DLD1 (cell line): ENCODE data around the gene SLC29A4.
"Not testable (repeated sequence)": the region's sequence is repeated elsewhere in the genome, so short reads cannot be mapped to it uniquely, and the experiment has no call there.

ENCODE experiments used
- in situ Hi-C: cut with HindIII; loops from 2 replicates; pipeline ENCODE4 v1.10.0; 2017; ENCODE audit warnings: low sequenced_read_pairs

The SLC29A4 gene

GRCh38 chr7:5274441-5274840, 8.3 kb upstream of the SLC29A4 start:
- in situ Hi-C loops, result no loop called here

GRCh38 chr7:5274985-5275431, 7.7 kb upstream of the SLC29A4 start:
- in situ Hi-C loops, result not testable (repeated sequence)

DNA sequence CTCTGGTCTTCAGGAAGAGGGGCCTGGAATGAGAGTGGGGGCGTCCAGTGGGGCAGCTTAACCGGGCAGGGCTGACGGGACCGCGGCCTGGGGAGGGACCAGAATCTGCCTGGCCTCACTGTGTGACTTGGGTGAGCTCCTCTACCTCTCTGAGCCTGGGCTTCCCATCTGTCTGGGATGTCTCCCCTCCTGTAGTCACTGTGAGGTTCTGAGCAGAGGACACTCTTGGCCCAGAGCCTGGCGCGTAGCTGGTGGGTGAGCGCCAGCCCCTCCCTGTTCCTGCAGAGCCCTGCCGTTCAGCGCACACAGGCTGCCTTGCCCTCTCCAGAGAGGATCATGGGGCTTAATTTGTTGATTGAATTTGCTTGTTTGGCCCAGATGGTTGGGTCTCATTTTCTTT, 7.2 kb upstream of the SLC29A4 start:
- in situ Hi-C loops, result not testable (repeated sequence)

DNA sequence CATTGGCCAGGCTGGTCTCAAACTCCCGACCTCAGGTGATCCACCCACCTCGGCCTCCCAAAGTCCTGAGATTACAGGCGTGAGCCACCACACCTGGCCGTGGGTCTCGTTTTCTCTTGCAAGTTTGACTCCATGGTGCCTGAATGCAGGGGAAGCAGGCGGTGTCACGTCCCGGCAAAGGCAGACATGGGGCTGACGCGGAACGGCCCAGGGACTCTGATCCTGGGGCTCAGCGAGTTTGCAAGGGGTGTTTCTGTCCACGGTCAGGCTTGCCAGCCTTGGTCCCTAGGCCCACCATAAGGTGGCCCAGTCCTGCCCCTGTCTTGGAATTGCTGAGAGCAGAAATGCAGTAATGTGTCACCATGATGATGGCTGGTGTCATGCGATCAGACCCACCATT, 6.6 kb upstream of the SLC29A4 start:
- in situ Hi-C loops, result not testable (repeated sequence)

DNA sequence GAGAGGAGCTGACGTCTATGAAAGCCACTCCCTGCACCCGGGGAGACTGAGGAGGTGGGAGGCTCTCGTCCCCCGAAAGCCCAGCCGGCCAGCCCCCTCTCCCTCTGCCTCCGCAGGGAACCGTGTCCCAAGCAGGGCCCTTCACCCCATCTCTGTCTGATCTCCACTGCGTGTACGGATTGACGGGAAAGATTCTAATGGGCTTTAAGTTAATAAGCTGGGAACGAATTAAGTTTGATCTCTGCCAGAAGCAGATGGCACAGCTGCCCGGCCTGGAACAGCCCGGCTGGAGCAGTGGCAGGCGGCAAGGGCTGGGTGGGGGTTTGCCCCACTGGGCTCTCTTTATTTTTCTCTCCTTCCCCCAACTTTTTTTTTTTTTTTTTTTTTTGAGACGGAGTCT, 6.1 kb upstream of the SLC29A4 start:
- in situ Hi-C loops, result no loop called here

GRCh38 chr7:5278766-5279165, 4.0 kb upstream of the SLC29A4 start:
- in situ Hi-C loops, result no loop called here

GRCh38 chr7:5279734-5280133, 3.0 kb upstream of the SLC29A4 start:
- in situ Hi-C loops, result no loop called here

GRCh38 chr7:5281598-5282500, 894 bp upstream of the SLC29A4 start:
- in situ Hi-C loops, result not testable (repeated sequence)

GRCh38 chr7:5283421-5284303, 919 bp downstream of the SLC29A4 start:
- in situ Hi-C loops, result no loop called here

DNA sequence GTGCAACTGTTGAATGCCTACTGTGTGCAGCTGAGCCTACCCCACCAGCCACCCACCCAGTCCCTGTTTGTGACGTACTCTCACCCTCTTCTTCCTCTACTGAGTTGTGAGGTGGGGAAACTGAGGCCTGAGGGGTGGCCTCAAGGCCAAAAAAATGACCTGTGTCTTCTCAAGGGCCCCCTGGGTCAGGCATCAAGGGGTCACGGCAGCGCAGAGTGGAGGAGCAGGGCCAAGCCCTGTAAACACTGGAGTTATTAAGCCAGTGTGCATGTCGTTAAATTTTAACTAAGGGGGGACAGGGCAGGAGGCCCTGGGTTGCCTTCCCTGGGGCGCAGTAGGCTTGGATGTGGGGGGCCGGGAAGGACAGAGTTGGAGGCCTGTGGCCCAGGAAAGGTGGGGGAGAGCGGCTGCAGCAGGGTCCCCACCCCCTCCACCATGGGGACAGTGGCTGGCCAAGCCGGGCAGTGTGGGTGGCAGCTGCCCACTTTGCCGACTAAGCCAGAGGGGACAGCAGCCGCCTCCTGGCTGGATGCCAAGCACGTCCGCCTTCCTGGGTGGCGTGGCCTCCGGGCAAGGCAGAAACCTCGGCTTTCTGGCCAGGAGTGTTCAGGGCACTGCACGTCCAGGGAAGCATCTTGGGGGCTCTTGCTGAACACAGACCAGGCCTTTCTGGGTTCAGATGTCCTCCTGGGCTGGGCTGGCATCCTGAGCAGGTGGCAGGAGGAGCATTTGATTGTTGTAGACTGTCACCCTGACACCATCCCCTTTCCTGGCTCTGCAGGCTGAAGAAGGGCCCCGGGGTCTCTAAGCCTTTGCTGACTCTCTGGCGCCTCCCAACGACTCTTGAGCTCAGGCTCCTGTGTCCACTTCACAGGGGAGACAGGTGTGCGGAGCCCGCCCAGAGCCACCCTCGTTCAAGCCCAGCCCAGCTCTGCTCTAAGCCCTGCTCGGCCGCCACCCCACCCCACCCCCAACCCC, 1.9 kb downstream of the SLC29A4 start:
- in situ Hi-C loops, result no loop called here

- in situ Hi-C loops, result no loop called here
Measured at GRCh38 chr7:5286933-5287332, 4.2 kb downstream of the SLC29A4 start.

GRCh38 chr7:5287373-5287772, 4.6 kb downstream of the SLC29A4 start:
- in situ Hi-C loops, result not testable (repeated sequence)

DNA sequence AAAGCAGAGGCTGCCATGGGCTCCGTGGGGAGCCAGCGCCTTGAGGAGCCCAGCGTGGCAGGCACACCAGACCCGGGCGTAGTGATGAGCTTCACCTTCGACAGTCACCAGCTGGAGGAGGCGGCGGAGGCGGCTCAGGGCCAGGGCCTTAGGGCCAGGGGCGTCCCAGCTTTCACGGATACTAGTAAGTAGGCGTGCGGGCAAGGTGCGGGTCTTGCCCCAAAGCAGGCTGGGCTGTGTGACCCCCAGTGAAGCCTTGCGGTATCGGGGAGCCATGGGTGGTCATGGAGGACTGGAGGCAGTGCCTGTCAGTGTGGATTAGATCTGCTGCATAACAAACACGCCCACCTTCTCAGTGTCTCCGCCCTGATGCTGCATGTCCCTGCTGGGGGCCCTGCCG, 5.1 kb downstream of the SLC29A4 start:
- in situ Hi-C loops, result no loop called here

GRCh38 chr7:5288560-5288959, 5.8 kb downstream of the SLC29A4 start:
- in situ Hi-C loops, result not testable (repeated sequence)

DNA sequence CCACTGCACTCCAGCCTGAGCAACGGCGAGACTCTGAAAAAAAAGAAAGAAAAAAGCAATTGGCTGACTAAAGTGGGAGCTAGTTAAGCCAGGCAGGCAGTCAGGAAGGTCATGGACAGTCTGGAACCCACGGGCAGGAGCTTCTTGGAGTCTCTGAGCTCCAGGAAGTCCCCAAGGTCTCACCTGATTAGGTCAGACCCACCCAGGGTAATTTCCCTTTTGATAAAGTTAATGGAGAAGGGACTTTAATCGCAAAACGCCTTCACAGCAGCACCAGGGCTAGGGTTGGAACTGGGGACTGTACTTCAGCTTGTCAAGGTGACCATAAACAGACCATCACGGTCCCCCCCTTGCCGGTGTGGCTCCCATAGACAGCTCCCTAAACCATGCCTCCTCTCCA, 6.6 kb downstream of the SLC29A4 start:
- in situ Hi-C loops, result no loop called here

- in situ Hi-C loops, result no loop called here
Measured at GRCh38 chr7:5291301-5291700, 8.6 kb downstream of the SLC29A4 start.

DNA sequence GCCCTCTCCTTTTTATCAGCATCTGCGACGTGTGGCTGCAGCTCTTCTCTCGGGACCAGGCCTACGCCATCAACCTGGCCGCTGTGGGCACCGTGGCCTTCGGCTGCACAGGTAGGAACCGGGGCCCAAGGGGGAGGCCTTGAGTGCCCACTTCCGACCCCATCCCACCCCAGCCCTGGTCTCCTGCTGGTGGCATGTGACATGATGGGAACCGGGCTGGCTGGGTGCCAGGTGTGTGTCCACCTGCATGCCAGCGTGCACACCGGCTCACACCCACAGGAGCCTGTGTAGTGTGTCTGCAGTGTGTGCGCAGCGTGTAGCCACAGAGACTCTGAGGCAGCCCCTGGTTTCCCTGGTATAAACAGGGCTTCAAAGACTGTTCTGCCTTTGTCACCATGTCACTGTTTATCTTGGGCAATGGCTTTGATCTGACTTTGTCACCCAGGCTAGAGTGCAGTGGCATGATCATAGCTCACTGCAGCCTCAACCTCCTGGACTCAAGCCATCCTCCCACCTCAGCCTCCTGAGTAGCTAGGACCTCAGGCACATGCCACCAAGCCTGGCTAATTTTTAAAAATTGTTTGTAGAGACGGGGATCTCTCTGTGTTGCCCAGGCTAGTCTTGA, 9.1 kb downstream of the SLC29A4 start:
- in situ Hi-C loops, result not testable (repeated sequence)

GRCh38 chr7:5294169-5294987, 11.6 kb downstream of the SLC29A4 start:
- in situ Hi-C loops, result no loop called here
